MG63 (cell line): ENCODE data around the gene HTRA3. TPM values are rescaled to one million over a fixed set of nuclear protein-coding genes. Genes with fewer than 3 reads are reported as not detected.

Experiments
- DNase-seq: peaks from one replicate; pipeline ENCODE4 v3.0.0-alpha.2; 2020
- H3K27me3 ChIP-seq: fragments of 250-450 bp; sonication (Bioruptor Pico); 2 replicates; pipeline ENCODE4 v1.5.1; 2020; ENCODE audit warnings: mild to moderate bottlenecking, moderate library complexity
- H3K36me3 ChIP-seq: fragments of 250-450 bp; sonication (Bioruptor Pico); 2 replicates; pipeline ENCODE4 v1.5.1; 2020; ENCODE audit warnings: mild to moderate bottlenecking, moderate library complexity
- H3K4me3 ChIP-seq: fragments of 250-450 bp; sonication (Bioruptor Pico); 2 replicates; pipeline ENCODE4 v1.5.1; 2020; ENCODE audit warnings: mild to moderate bottlenecking, moderate library complexity
- H3K9me3 ChIP-seq: fragments of 250-450 bp; sonication (Bioruptor Pico); 2 replicates; pipeline ENCODE4 v1.5.1; 2020; ENCODE audit warnings: mild to moderate bottlenecking, moderate library complexity
- total RNA-seq: library from RNA; depleted of rRNA; stranded (reverse); fragments of >200 nt; shearing (Covaris generic); gene quantifications from 2 replicates; pipeline ENCODE4 v1.2.3, GENCODE V29; 2014; ENCODE audit warnings: low replicate concordance

The HTRA3 gene
- total RNA-seq, 1 experiment from 2014 or later: 1.3 TPM

DNA sequence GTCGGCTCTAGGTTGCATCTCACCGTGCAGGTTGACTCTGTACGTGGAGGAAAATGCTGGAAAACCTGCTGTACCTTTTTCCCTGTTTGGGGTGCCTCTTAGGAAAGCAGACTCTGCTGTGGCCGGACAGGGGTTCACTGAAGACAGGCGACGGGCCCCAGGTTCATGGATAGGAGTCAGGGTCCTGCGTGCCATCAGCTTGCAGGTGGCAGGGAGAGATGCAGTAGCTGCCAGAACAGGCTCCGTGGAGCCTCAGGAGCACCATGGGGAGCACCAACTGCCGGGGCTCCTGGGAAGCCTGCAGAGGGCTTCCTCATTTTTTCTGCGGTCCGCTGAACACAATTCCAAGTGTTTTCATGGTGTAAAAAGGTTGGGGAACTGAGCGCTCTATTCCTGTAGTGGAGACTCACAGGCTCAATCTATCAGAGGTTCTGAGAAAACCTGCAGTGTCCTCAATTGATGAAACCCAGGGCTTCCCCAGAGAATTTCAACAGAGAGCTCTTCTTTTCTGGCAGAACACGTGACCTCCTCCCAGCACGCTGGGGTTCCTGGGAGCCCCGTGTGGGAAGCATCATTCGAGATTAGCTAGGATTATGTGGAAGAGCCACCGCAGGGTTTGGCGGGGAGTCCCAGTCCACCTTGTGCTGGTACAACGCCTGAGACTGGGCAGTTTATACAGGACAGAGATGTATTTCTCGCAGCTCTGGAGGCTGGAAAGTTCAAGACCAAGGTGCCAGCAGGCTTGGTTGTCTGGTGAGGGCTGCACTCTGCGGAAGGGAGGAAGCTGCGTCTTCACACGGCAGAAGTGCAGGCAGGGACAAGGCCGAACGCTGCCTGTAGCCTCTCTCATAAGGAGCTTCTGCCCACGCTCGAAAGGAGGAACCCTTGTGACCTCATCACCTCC lies 1.6 kb downstream of the HTRA3 start:
- Histone ChIP-seq H3K4me3 (no peak overlapping the region), H3K36me3 (no peaks in the 10 kb centered on the region), H3K9me3 (no peaks in the 10 kb centered on the region), H3K27me3 (no peaks in the 10 kb centered on the region)
- DNase-seq: no peak

DNA sequence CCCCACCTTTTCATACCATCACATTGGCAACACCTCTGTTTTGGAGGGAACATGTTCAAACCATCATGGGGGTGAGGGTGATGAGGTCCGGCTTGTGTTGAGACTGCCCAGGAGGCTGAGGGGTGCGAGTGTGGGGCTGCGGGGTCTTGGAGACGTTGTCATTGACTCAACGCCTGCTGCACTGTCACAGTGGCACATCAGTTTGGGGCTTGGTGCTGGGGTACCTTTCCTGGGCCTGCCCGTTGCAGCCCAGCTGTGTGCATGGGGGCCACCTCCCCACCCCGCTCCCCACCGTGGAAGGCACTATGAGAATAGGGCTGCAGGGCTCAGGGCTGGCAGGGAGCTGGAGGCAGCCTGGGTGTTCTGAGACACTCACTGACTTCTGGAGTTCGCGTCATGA lies 2.3 kb downstream of the HTRA3 start:
- DNase-seq: no peak
- H3K4me3 ChIP-seq: no peak overlapping the region
- no peaks in the 10 kb centered on the region for H3K36me3 ChIP-seq
- H3K9me3 ChIP-seq: no peaks in the 10 kb centered on the region
- no peaks in the 10 kb centered on the region for H3K27me3 ChIP-seq

DNA sequence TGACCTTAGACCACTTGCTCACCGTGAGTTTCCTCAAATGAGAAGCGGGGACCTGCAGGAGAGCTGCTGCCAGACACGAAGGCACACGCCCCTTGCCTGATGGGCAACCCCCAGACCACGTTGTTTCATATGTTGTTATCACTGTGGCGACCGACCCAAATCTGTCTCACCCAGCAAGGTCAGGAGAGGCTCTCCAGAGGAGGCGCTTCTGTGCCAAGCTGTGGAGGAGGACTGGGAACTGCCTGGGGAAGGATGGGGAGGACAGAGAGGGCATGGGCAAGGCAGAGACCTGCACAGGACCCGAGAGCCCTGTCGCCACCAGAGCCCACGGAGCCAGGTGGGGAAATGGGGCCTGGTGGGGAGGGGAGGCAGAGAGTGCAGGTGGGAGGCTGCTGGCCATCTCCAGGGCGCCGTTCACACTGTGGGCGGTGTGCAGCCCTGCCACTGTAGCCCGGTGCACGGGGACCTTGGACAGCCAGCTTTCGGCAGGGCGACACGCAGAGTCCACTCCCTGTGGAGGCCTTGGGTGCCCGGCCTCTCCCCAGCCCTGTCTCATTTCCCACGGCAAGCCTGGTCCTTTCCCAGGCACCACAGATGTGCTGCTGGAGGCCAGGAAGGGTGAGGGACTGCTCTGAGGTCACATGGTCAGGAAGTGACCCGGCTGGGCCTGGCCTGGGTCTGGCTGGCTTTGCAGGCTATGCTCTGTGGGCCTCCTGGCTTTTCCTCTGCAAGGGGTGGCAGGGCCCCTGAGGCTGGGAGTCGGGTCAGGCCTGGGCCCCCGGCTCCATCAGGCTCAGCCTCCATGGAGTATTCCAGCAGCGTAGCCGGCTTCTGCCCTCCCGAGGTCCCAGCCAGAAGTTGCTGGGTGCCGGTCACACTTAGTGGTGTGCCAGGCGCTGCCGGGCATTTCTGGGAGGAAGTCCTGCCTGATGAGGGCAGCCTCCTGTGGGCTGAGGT lies 3.2 kb downstream of the HTRA3 start:
- H3K36me3 ChIP-seq: no peaks in the 10 kb centered on the region
- no peak overlapping the region for H3K4me3 ChIP-seq
- no peak for DNase-seq
- H3K27me3 ChIP-seq: no peaks in the 10 kb centered on the region
- no peaks in the 10 kb centered on the region for H3K9me3 ChIP-seq

DNA sequence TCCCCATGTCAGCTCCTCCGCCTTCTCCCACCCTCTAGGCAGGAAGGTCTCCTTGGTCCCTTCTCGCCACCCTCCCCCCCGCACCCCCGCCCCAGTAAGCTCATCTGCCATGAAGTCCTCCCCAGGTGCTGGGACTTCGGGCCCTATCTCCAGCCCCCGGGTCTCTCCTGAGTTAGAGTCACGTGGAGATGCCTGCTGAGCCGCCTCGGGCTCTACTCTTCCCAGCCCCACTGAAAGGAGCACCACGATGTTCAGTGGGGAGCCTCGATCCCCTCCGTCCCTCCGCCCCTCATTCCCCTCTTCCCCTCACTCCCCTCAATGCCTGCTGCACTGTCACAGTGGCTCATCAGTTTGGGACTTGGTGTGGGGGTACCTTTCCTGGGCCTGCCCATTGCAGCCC lies 3.9 kb downstream of the HTRA3 start:
- no peaks in the 10 kb centered on the region for H3K9me3 ChIP-seq
- H3K4me3 ChIP-seq: no peak overlapping the region
- H3K36me3 ChIP-seq: no peaks in the 10 kb centered on the region
- no peak for DNase-seq
- H3K27me3 ChIP-seq: no peaks in the 10 kb centered on the region

DNA sequence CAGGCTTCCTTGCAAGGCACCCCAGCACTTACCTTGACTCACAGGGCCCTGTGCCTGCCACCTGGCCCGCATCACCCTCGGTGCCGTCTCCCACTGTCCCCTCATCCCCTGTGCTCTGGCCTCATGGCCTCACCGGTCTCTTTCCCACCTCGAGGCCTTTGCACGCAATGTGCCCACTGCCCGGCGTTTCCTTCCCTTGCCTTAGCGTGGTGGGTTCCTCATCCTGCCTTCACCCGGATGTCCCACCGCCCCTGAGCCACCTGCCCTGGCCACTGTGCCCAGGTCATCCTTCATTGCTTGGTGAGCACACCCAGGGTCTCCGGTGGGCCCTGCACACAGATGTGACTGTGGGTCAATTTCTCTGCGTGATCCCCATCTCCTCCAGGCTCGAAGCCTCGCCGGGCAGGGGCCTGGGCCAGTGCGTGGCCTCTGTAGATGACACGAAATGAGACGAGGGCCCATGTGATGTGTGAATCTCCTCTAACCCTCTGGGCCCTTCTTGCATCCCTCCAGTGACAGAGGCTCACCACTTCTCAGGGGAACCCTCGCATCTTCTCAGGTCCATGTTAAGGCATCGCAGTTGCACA lies 4.6 kb downstream of the HTRA3 start:
- Histone ChIP-seq H3K9me3 (no peaks in the 10 kb centered on the region), H3K36me3 (no peaks in the 10 kb centered on the region), H3K27me3 (no peaks in the 10 kb centered on the region), H3K4me3 (no peak overlapping the region)
- no peak for DNase-seq

DNA sequence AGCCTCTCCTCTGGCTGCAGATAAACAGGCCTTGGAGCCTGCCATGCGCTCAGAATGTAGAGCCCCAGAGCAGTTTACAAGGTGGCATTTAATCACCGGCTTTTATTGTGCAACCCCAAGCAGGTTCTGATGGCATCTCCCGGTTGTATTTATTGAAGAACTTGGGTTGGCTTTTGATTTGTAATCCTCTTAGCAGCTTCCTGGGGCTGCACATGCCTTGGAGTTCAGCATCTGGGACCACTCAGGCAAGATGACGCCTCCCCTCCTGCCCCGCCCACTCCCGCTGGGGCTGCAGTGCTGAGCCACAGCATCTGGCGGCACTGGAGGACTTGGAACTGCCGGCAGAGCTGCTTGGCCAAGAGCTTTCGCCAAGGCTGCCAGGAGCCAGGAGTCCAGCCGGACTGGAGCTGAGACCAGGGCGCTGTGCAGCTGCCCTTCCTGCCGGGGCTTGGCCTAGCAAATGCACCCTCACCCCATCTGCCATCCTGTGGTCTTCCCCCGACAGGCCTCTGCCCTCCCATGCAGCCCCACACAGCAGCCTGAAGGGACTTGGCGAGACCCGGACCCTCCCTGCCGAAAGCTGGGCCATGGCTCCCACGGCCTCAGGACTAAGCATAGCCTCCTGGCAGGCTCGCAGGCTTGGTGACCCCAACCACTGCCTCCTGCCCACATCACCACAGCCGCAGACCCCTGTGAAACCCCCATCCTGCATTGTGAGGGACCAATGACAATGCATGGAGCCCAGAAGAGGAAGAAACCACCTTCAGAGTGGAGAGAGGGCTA lies 5.4 kb downstream of the HTRA3 start:
- Histone ChIP-seq H3K9me3 (no peaks in the 10 kb centered on the region), H3K4me3 (no peak overlapping the region), H3K27me3 (no peaks in the 10 kb centered on the region), H3K36me3 (no peaks in the 10 kb centered on the region)
- DNase-seq: peak; percentile 92

DNA sequence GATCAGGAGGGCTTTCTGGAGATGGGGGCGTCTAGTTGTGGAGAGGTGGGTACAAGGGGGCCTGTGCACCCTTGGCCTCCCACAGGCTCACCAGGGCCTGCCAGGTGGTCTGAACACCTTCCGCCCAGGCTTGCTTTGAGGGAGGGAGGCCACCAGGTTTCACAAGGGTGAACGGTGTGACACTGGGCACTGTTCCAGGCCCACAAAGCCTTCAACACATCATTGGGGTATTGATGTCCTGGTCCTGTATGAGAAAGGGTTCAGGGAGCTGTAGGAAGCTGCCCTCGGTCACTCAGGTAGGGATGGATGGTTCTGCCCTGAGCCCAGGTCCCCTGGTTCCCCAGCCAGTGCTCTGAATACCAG lies 6.0 kb downstream of the HTRA3 start:
- H3K27me3 ChIP-seq: no peaks in the 10 kb centered on the region
- no peak for DNase-seq

DNA sequence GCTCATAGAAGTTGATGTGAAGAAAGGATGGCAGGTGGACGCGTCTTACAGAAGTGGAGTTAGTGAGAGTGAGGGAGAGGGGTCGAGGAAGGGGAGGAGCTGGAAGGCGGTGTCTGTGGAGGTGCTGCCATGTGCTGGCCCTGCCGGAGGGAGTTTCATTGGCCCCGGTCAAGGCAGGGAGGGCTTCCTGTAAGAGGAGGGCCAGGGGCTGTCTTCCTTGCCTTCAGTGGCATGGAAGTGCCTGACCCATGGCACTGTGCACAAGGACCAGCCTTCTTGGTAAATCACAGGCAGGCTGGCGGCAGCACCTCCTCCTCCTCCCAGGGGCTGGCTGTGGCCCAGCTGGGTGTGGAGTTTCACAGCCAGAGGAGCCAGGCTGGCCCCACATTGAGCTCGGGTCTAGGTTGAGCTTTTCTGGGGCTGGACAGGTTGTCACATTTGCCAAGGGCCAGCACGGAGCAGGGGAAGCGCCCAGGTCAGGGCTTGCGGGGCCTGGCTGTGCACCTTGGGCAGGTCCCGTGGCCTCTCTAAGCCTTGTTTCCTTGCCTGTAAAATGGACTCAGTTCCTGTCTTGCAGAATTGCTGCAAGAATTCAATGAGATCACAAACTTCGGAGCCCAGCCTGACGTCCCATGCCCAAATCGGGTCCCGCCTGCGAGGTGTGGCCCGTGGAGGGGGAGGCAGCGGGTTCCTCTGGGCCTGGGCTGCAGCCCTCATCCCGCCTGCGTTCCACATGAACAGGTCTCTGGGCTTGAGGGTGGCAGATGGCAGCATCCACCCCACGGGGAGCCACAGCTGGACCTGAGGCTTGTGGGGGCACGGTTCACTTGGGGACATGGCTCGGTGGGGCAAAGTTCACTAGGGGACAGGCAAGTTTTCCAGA lies 7.0 kb downstream of the HTRA3 start:
- DNase-seq: peak; percentile 47

More for the DNA sequence above, 6.0 kb downstream of the HTRA3 start:
- H3K4me3 ChIP-seq: no peak overlapping the region
- H3K36me3 ChIP-seq: no peaks in the 10 kb centered on the region
- H3K9me3 ChIP-seq: no peaks in the 10 kb centered on the region

DNA sequence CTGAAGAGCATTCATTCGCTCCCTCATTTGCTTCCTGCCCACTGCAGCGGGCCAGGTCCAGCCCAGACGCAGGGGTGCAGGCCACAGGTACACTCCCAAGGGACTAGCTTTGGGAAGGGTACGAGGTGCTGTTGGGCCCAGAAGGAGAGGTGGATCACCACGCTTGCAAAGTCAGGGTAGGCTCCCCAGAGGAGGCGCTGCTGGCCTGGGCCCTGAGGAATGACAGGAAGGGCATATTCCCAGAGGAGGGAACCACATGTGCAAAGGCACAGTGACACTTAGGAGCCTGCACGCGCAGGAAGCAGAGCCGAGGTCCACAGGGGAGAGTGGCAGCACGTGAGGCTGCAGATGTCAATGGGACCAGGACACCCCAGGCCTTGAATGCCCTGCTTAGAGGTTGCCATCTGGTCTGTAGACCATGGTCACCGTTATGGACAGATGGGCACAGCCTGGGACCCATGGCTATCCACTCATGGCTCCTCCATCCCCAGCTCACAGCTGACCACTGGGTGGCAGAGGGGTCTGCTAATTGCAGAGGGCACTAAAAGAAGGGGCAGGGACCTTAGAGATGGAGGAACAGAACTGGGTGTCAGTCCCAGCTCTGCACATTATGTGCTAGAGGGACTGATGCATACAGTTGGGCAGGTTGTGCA lies 7.9 kb downstream of the HTRA3 start:
- H3K27me3 ChIP-seq: no peaks in the 10 kb centered on the region
- DNase-seq: no peak
- no peak overlapping the region for H3K4me3 ChIP-seq
- no peaks in the 10 kb centered on the region for H3K9me3 ChIP-seq
- H3K36me3 ChIP-seq: no peaks in the 10 kb centered on the region

More for the DNA sequence above, 7.0 kb downstream of the HTRA3 start:
- no peaks in the 10 kb centered on the region for H3K36me3 ChIP-seq
- H3K27me3 ChIP-seq: no peaks in the 10 kb centered on the region
- no peak overlapping the region for H3K4me3 ChIP-seq
- no peaks in the 10 kb centered on the region for H3K9me3 ChIP-seq

DNA sequence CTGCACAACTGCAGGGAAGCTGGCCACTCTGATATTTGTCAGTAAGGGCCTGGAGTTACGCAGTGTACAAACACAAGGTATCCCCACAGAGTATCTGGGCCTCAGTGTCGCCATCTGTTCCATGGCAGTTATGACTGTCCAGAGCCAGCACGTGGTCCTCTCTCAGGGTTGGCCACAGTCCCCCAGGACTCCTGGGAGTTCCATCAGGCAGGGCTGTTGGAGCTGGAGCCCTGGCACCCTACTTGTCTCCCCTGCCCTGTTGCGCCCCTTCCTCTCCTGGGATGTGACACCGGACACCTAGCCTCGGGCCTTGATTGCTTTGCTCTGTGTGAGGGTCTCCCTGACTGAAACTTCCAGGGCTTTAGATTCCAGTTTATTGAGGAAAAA lies 8.4 kb downstream of the HTRA3 start:
- no peaks in the 10 kb centered on the region for H3K27me3 ChIP-seq
- no peaks in the 10 kb centered on the region for H3K36me3 ChIP-seq
- DNase-seq: no peak
- H3K9me3 ChIP-seq: no peaks in the 10 kb centered on the region
- H3K4me3 ChIP-seq: no peak overlapping the region

DNA sequence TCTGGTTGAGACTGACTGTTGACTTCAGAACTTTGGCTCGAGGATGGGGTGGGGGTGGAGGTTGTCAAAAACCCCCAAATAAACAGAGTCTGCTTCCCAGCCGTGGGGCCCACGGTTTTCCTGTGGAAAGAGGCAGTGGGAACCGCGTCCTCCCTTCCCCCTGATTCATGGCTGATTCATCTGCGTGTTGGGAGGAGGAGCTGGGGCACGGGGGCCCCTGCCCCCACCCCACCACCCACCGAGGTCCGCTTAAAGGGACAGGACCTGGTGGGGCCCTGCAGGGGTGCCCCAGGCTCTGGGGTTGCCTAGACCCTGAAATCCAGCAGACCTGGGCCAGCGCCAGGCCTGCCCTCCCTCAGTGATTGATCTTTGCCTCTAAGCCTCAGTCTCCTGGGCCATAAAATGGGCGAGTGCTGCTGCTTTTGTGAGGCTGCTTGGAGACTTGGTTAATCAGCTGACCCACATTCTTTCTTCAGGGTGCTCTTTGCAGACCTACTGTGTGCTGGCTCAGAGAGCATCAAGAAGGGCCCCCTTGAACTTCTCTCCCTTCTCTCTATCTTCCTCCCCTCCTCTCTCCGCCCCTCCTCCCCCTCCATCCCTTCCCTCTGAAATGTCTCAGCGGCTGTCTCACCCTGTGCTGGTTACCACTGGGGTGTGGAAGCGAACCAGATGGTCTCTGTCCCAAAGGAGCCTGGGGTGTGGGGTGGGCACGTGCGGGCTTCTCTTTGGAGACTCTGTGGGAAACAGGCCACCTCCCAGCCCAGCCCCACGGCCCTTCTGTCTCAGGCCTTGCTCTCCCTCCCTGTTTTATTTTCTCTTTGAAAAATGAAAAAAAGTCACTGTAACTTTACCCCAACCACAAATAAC lies 9.1 kb downstream of the HTRA3 start:
- Histone ChIP-seq H3K36me3 (no peaks in the 10 kb centered on the region), H3K9me3 (no peaks in the 10 kb centered on the region), H3K4me3 (no peak overlapping the region), H3K27me3 (no peaks in the 10 kb centered on the region)
- DNase-seq: peak; percentile 70

DNA sequence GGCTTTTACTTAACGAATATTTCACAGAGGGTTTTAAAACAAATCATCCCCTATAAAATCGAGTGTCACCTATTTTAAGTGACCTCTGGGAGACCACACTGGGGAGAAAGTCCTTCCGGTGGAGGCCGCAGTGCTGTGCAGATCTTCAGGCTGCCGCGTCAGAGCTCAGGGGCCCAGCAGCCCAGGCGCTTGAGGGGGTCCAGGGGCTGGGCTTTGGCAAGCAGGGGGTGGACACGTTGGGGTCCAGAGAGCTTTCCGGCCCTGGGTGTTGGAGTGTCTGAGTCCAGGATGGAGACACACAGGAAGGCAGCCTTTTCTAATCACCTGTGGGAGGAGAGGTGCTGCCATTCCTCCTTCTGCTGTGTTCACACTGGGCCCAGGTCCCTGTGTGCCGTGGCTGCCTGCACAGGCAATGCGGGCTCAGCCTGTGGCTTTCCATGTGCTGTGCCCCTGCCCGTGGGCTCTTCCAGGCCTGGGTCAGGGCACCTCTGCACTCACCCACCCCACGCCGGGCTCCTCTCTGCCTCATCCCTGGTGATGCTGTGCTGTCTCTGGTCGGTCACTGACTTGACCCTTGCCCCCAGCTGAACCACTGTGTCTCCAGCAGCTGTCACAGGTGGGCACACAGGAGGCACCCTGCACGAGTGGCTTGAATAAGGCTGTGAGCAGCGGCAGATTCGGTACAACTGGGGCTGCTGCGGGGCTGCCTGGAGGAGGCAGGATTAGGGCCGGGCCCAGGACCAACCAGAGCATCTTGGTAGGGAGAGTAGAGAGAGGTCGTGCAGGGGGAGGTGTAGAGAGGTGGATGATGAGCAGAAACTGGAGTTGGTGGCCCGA lies 10.0 kb downstream of the HTRA3 start:
- no peaks in the 10 kb centered on the region for H3K27me3 ChIP-seq
- H3K36me3 ChIP-seq: no peaks in the 10 kb centered on the region
- H3K4me3 ChIP-seq: no peak overlapping the region
- no peaks in the 10 kb centered on the region for H3K9me3 ChIP-seq
- no peak for DNase-seq

DNA sequence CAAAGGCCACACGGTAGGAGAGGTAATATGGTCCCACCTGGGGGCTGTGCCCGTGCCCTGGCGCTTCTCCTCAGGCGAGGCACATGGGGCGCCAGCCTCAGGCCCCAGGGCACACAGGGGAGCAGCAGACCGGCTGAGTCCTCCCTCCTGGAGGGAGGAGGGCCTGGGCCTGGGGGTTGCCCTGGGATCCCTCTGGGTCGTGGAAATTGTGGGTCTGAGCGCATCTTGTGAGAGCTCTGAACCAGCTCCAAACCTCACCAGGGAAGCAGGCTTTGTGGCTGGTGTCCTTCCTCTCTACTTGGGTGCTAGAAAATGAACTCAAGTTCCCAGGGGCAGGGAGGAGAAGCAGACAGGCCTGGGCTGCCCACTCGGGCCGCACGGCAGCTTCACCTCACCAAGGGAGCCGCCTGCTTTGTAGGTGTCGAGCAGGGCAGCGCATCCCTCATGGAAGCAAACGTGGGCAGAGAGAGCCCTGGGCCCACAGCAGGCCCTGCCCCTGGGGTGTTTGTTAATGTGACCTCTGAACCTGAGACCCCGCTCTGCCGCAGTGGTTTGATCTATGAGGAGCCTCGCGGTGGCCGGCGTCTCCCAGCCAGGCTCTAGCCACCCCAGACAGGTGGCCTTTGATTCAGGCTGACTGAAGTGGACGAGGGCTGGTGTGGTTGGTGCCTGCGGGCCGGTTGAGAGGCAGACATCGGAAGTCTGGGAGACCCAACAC lies 10.8 kb downstream of the HTRA3 start:
- Histone ChIP-seq H3K27me3 (no peaks in the 10 kb centered on the region), H3K36me3 (no peaks in the 10 kb centered on the region), H3K4me3 (no peak overlapping the region), H3K9me3 (no peaks in the 10 kb centered on the region)
- DNase-seq: no peak
